IMR-90 (cell line): ENCODE measurements around the gene BPTF. TPM values are rescaled to one million over a fixed set of nuclear protein-coding genes. Genes with fewer than 3 reads are reported as not detected.
"Not testable (repeated sequence)": the region's sequence is repeated elsewhere in the genome, so short reads cannot be mapped to it uniquely, and the experiment has no call there.

Experiments
- ATAC-seq: fragments of 200-7000 bp; cut with Tn5 transposase; 2 replicates; pipeline ENCODE4 v1.9.1; 2020; ENCODE audit warnings: low read depth, mild to moderate bottlenecking, moderate library complexity
- BruUV-seq: library from RNA; stranded (reverse); fragments of 400-500 nt; replicated peaks from 2 replicates; lab custom pipeline; 2021; lab: Mats Ljungman, UMichigan
- CTCF ChIA-PET: fragments of 300-600 bp; formaldehyde crosslinking; extraction: SDS; loops from one replicate; lab custom pipeline; 2021; ENCODE audit warnings: antibody characterized with exemption; lab: Yijun Ruan, JAX
- POLR2A ChIA-PET: fragments of 300-600 bp; sonication (Branson Sonifier 250); formaldehyde crosslinking; loops from one replicate; lab custom pipeline; 2022; ENCODE audit warnings: antibody characterized with exemption; ENCODE audit not compliant: unreplicated experiment; lab: Charles Lee
- DNase-seq: peaks from one replicate; pipeline ENCODE4 v3.0.0; 2013
- H2AFZ ChIP-seq: replicated peaks from 2 replicates; pipeline ENCODE3; 2013; ENCODE audit warnings: low read length, mild to moderate bottlenecking; ENCODE audit not compliant: poor library complexity
- H2AK5ac ChIP-seq: 2 replicates; pipeline ENCODE4 v1.6.1; 2013; ENCODE audit warnings: low read depth, low read length, inconsistent platforms
- H2AK9ac ChIP-seq: replicated peaks from 2 replicates; pipeline ENCODE3; 2013; ENCODE audit warnings: mild to moderate bottlenecking, low read depth, low read length, moderate library complexity; ENCODE audit not compliant: poor library complexity
- H2BK120ac ChIP-seq: 2 replicates; pipeline ENCODE4 v1.6.1; 2013; ENCODE audit warnings: low read depth, low read length, inconsistent platforms
- H2BK15ac ChIP-seq: 3 replicates; pipeline ENCODE4 v1.6.1; 2013; ENCODE audit warnings: low read depth, low read length, inconsistent platforms
- H2BK20ac ChIP-seq: 2 replicates; pipeline ENCODE4 v1.6.1; 2013; ENCODE audit warnings: low read depth, mild to moderate bottlenecking, inconsistent platforms, low read length, moderate library complexity
- H2BK5ac ChIP-seq: 2 replicates; pipeline ENCODE4 v1.6.1; 2013; ENCODE audit warnings: mild to moderate bottlenecking, low read depth, low read length, inconsistent platforms; ENCODE audit not compliant: poor library complexity, severe bottlenecking
- H3K14ac ChIP-seq: replicated peaks from 2 replicates; pipeline ENCODE4 v1.6.1; 2013; ENCODE audit warnings: low read depth, low read length, inconsistent platforms
- H3K18ac ChIP-seq: 2 replicates; pipeline ENCODE4 v1.6.1; 2013; ENCODE audit warnings: low read depth, low read length, control low read depth
- H3K23ac ChIP-seq: 2 replicates; pipeline ENCODE4 v1.6.1; 2013; ENCODE audit warnings: low read depth, low read length, inconsistent platforms
- H3K27ac ChIP-seq: 2 replicates; pipeline ENCODE4 v1.5.1; 2013; ENCODE audit warnings: mild to moderate bottlenecking, control low read depth, low read length; ENCODE audit not compliant: insufficient read depth
- H3K27me3 ChIP-seq: 2 replicates; pipeline ENCODE4 v1.6.1; 2013; ENCODE audit warnings: low read length; ENCODE audit not compliant: control insufficient read depth, insufficient read depth
- H3K36me3 ChIP-seq: 2 replicates; pipeline ENCODE4 v1.6.1; 2013; ENCODE audit warnings: low read length, mixed read lengths; ENCODE audit not compliant: control insufficient read depth, insufficient read depth
- H3K4ac ChIP-seq: 2 replicates; pipeline ENCODE4 v1.6.1; 2013; ENCODE audit warnings: low read depth, low read length, inconsistent platforms
- H3K4me1 ChIP-seq: 2 replicates; pipeline ENCODE4 v1.6.1; 2013; ENCODE audit warnings: low read length, mixed read lengths; ENCODE audit not compliant: control insufficient read depth, insufficient read depth
- H3K4me2 ChIP-seq: 2 replicates; pipeline ENCODE4 v1.6.1; 2013; ENCODE audit warnings: low read depth, mild to moderate bottlenecking, control low read depth, low read length, moderate library complexity
- H3K4me3 ChIP-seq: 2 replicates; pipeline ENCODE4 v1.5.1; 2013; ENCODE audit warnings: low read depth, mild to moderate bottlenecking, control low read depth, low read length, moderate library complexity; ENCODE audit not compliant: insufficient read depth
- H3K56ac ChIP-seq: 2 replicates; pipeline ENCODE4 v1.6.1; 2013; ENCODE audit warnings: low read length, inconsistent platforms; ENCODE audit not compliant: insufficient read depth; ENCODE audit errors: extremely low read depth
- H3K79me1 ChIP-seq, 2 experiments: 2 replicates each; pipeline ENCODE4 v1.6.1; 2013; ENCODE audit warnings: low read length in 2 of 2, inconsistent platforms in 1 of 2, low read depth in 1 of 2
- H3K9ac ChIP-seq: 2 replicates; pipeline ENCODE4 v1.6.1; 2013; ENCODE audit warnings: low read depth, low read length, control low read depth
- H3K9me1 ChIP-seq: 2 replicates; pipeline ENCODE4 v1.6.1; 2013; ENCODE audit warnings: low read length, inconsistent platforms; ENCODE audit not compliant: insufficient read depth
- H3K9me3 ChIP-seq: 2 replicates; pipeline ENCODE4 v1.6.1; 2013; ENCODE audit warnings: low read length; ENCODE audit not compliant: control insufficient read depth, insufficient read depth
- H4K20me1 ChIP-seq: 2 replicates; pipeline ENCODE4 v1.6.1; 2013; ENCODE audit warnings: low read length, inconsistent platforms; ENCODE audit not compliant: insufficient read depth
- H4K5ac ChIP-seq: 2 replicates; pipeline ENCODE4 v1.6.1; 2013; ENCODE audit warnings: mild to moderate bottlenecking, low read depth, low read length, control low read depth
- H4K8ac ChIP-seq, 2 experiments: 2 replicates each; pipeline ENCODE4 v1.6.1; 2013; ENCODE audit warnings: low read depth in 2 of 2, low read length in 2 of 2, control low read depth in 1 of 2, inconsistent platforms in 1 of 2
- H4K91ac ChIP-seq: 2 replicates; pipeline ENCODE4 v1.6.1; 2013; ENCODE audit warnings: low read depth, low read length, inconsistent platforms; ENCODE audit not compliant: insufficient read depth
- CEBPB ChIP-seq: IDR thresholded peaks from 2 replicates; pipeline ENCODE4 v1.6.1; 2012; ENCODE audit warnings: low read depth, low read length, improper control_type of control experiment
- WGBS, 2 experiments: methylation state at CpG; one replicate each; pipeline versions ENCODE4 v1.1.5 to v1.1.7; 2013; ENCODE audit warnings: missing lambda C conversion rate in 2 of 2; ENCODE audit not compliant: insufficient read length in 1 of 2; ENCODE audit errors: extremely low coverage in 2 of 2; 5-methylcytosine and 5-hydroxymethylcytosine counted together
- dilution Hi-C: fragments of 300-500 bp; cut with HindIII; formaldehyde crosslinking; loops from one replicate; pipeline ENCODE4 v1.14.3; 2018; ENCODE audit warnings: low sequenced_read_pairs; ENCODE audit not compliant: unreplicated experiment
- in situ Hi-C: fragments of 300-500 bp; cut with MboI; formaldehyde crosslinking; loops from 3 replicates; pipeline ENCODE4 v1.14.3; 2019; ENCODE audit warnings: low sequenced_read_pairs, inconsistent platforms, mixed read lengths
- intact Hi-C: fragments of 100-400 bp; cut with micrococcal nuclease; formaldehyde crosslinking; loops from 2 replicates; pipeline ENCODE4 v1.10.0; 2022
- polyA plus RNA-seq, 3 experiments: library from polyadenylated mRNA; depleted of rRNA; stranded (reverse); fragments of >200 nt; gene quantifications; 2 replicates each; pipeline ENCODE4 v1.2.3, GENCODE V29; 2012; ENCODE audit warnings: low replicate concordance in 1 of 3
- total RNA-seq: library from RNA; depleted of rRNA; stranded (reverse); fragments of >200 nt; gene quantifications from 2 replicates; pipeline ENCODE4 v1.2.3, GENCODE V29; 2012

The BPTF gene
- total and polyA plus RNA-seq, 2 of the 4 experiments (the other 2 are of a cell fraction): 32.3 to 35.7 TPM

DNA sequence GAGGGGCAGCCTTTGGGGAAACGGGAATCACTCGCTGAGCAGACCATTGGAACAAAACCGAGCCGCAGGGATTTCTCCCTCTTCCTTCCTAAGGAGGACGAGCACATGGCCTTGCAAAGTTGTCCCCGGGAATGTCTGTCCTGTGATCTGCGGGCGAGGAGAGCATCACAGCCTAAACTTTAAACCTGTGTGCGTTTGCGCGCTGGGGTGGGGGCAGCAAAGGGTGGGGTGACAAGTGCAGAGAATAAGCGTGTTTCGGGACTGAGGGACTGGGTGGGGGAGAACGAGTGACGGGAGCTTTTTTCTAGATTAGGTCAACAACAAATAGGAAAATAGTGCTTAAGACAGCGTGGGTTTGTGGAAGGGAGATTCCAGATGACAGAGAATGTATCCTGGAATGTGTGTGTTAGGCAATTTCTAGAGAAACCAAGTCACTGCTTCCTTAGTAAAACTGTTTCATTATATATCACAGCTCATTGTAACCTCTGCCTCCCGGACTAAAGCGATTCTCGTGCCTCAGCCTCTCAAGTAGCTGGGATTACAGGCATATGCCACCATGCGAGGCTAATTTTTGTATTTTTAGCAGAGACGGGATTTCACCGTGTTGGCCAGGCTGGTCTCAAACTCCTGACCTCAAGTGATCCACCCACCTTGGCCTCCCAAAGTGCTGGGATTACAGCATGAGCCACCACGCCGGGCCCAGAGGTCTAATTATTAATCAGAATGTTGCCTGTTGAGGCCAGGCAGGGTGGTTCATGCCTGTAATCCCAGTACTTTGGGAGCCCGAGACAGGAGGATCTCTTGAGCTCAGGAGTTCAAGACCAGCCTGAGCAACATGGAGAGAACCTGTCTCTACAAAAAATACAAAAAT, 171.2 kb downstream of the BPTF start, which contains the start of gene C17orf58:
Gene C17orf58, minus strand, starts transcription at position 169 of the 871 bp plus-strand sequence. CDS start 271 bp downstream, outside the sequence.
- H3K14ac ChIP-seq: 0 out of 2 replicates have a peak within 1 kb of the TSS, but pooled peaks have one; percentile 39
- H2AFZ ChIP-seq: peak within 1 kb of the TSS; percentile 67
- H3K9me3 ChIP-seq, H3K27me3 ChIP-seq, H3K56ac ChIP-seq, H2BK20ac ChIP-seq, H3K4me1 ChIP-seq, BruUV-seq, H2AK9ac ChIP-seq, in situ Hi-C loops, POLR2A ChIA-PET, H4K5ac ChIP-seq, dilution Hi-C loops, H3K9me1 ChIP-seq, H3K36me3 ChIP-seq, CTCF ChIA-PET, H4K91ac ChIP-seq, H2BK120ac ChIP-seq, H3K27ac ChIP-seq, H3K18ac ChIP-seq, H4K20me1 ChIP-seq, H2BK5ac ChIP-seq, H3K4ac ChIP-seq, H2AK5ac ChIP-seq, ATAC-seq: not testable (repeated sequence)
- H3K79me1 ChIP-seq: peaks cover 7 to 12% of the 10 kb centered on the region in 2 experiments; a peak in 3 of 4 replicates
- peak within 1 kb of the TSS; percentile 64 for H3K4me3 ChIP-seq
- peak; percentile 77 for DNase-seq
- H3K23ac ChIP-seq: peak within 1 kb of the TSS; percentile 4; the same call in 1 of the 2 replicates
- H3K4me2 ChIP-seq: peak within 1 kb of the TSS; percentile 98
- peak within 1 kb of the TSS; percentile 14; the same call in 1 of the 3 replicates for H2BK15ac ChIP-seq
- intact Hi-C loops: loop anchor here (10.0 kb wide), 1 partner anchor 208 kb away; no protein-coding TSS in a partner anchor
- peak within 1 kb of the TSS in 1 of 2 experiments; percentile 11; a peak in 1 of 4 replicates for H4K8ac ChIP-seq
- WGBS, 2 experiments: 0% methylated on average over 2 of the region's 25 CpGs; no CpG with 5 or more reads in 1 of the 2 experiments
- peak within 1 kb of the TSS; percentile 45 for H3K9ac ChIP-seq
- TF ChIP-seq CEBPB: peak; percentile 72
